Measurements from ENCODE around the gene KIAA0753. TPM values are rescaled to one million over a fixed set of nuclear protein-coding genes. Genes with fewer than 3 reads are reported as not detected.

KIAA0753 gene
- total and polyA plus RNA-seq, 2 of the 13 experiments (the other 11 are each of a cell fraction or from before 2014, with no cell fraction given): 5.2 to 9.1 TPM

GRCh38 chr17:6551356-6551755 is 89.2 kb downstream of the KIAA0753 start (continued):
- TF ChIP-seq PTBP1 (IDR thresholded peaks at IDR 0.05; ENCODE audit: low read depth, low read length, poor library complexity, severe bottlenecking) (no peak), DPF2 (CRISPR knock-in tag; IDR thresholded peaks at IDR 0.05; ENCODE audit: borderline replicate concordance, low read depth) (no peak), HCFC1 (IDR thresholded peaks at IDR 0.05; ENCODE audit: low read depth, low read length) (no peak), MAF1 (CRISPR knock-in tag; IDR thresholded peaks at IDR 0.05; ENCODE audit: borderline replicate concordance) (no peak), KLF15 (CRISPR knock-in tag; IDR thresholded peaks at IDR 0.05; ENCODE audit: borderline replicate concordance) (no peak)

- H3K36me3 ChIP-seq (replicated peaks in 1 of 2; ENCODE audit: control insufficient read depth in 1 of 2, insufficient read depth in 2 of 2, low read length in 2 of 2): no peaks in the 10 kb centered on the region
- in situ Hi-C loops (cut with HindIII; ENCODE audit: extremely low pct_ligation_motif_present, low pct_unique_long_range_greater_than_20kb): no loop called here
- DNase-seq (ENCODE audit: low spot score) (no peak), FAIRE-seq (no peak), ATAC-seq (peak; percentile 43)
- H3K9ac ChIP-seq (ENCODE audit: insufficient read depth, low read depth, low read length): no peak overlapping the region
- ChIA-PET POLR2A (no interaction called here), CTCF (ENCODE audit: low intra/inter-chr PET ratio, low total read pairs) (no interaction called here)
- no TSS peak for BruUV-seq (replicated peaks)
- 17% methylated on average over 7 of the region's 9 CpGs for WGBS (ENCODE audit: low lambda C conversion rate)
- no peak overlapping the region for H3K27ac ChIP-seq (ENCODE audit: extremely low read length, insufficient read depth, low read length)
- no peaks in the 10 kb centered on the region for H3K9me3 ChIP-seq (ENCODE audit: low read length)
- H3K27me3 ChIP-seq (ENCODE audit: control insufficient read depth in 1 of 2, insufficient read depth in 2 of 2, low read length in 2 of 2): peaks cover 0 to 15% of the 10 kb centered on the region in 2 experiments; a peak in 4 of 5 replicates
- H3K79me2 ChIP-seq (ENCODE audit: insufficient read depth, low read length): no peaks in the 10 kb centered on the region
- H4K20me1 ChIP-seq (ENCODE audit: insufficient read depth, low read length): no peaks in the 10 kb centered on the region
- H3K4me2 ChIP-seq (ENCODE audit: low read depth, low read length): peak overlapping the region; percentile 75
- no peak overlapping the region; a peak in 1 of 6 replicates for H3K4me3 ChIP-seq (replicated peaks in 1 of 3; ENCODE audit: insufficient read depth in 1 of 3, low read depth in 2 of 3, low read length in 3 of 3)
- peak; percentile 11; the same call in 1 of the 2 replicates for TF ChIP-seq CTCF (CRISPR knock-in tag; IDR thresholded peaks at IDR 0.05)
- TF ChIP-seq HMGA1 (CRISPR knock-in tag; conservative IDR thresholded peaks at IDR 0.05): no peak
- H3K4me1 ChIP-seq (ENCODE audit: insufficient read depth, low read length): peaks cover 24% of the 10 kb centered on the region
- no peak overlapping the region for H2AFZ ChIP-seq (ENCODE audit: low read length)
- intact Hi-C loops (cut with micrococcal nuclease; ENCODE audit: unreplicated experiment): loop anchor here (10.0 kb wide), 1 partner anchor 75 kb away; no protein-coding TSS in a partner anchor
Measured at GRCh38 chr17:6549384-6550036, 91.0 kb downstream of the KIAA0753 start.
